Keratinocyte (primary cell): Measurements from ENCODE around the gene PCCB. TPM values are rescaled to one million over a fixed set of nuclear protein-coding genes. Genes with fewer than 3 reads are reported as not detected.
A peak's percentile ranks its signal among the peaks of the same experiment; 100 is the strongest.

Experiments
- DNase-seq: peaks from one replicate; pipeline ENCODE4 v3.0.0-alpha.2; 2011; ENCODE audit warnings: low read depth, missing footprints, low spot score
- FAIRE-seq: peaks from 2 replicates; lab custom pipeline; 2011; peaks lifted over from hg19 to GRCh38; lab: Jason Lieb, UNC
- H2AFZ ChIP-seq: 2 replicates; pipeline ENCODE4 v1.6.0; 2012; ENCODE audit warnings: low read length, control low read depth, inconsistent platforms; ENCODE audit not compliant: control insufficient read depth
- H3K27ac ChIP-seq: 2 replicates; pipeline ENCODE4 v1.5.1; 2011; ENCODE audit warnings: low read length; ENCODE audit not compliant: control insufficient read depth, insufficient read depth
- H3K27me3 ChIP-seq: 3 replicates; pipeline ENCODE4 v1.6.0; 2011; ENCODE audit warnings: low read length; ENCODE audit not compliant: control insufficient read depth, insufficient read depth; ENCODE audit errors: extremely low read depth
- H3K36me3 ChIP-seq, 2 experiments: 2 replicates in 1 of 2; 3 replicates in 1 of 2; pipeline ENCODE4 v1.5.1; 2011; ENCODE audit warnings: low read length in 2 of 2, mild to moderate bottlenecking in 1 of 2; ENCODE audit not compliant: control insufficient read depth in 2 of 2, insufficient read depth in 2 of 2; ENCODE audit errors: extremely low read depth in 1 of 2
- H3K4me1 ChIP-seq: 3 replicates; pipeline ENCODE4 v1.5.1; 2011; ENCODE audit warnings: low read length; ENCODE audit not compliant: control insufficient read depth, insufficient read depth; ENCODE audit errors: extremely low read depth
- H3K4me2 ChIP-seq: 3 replicates; pipeline ENCODE4 v1.6.0; 2011; ENCODE audit warnings: low read depth, low read length; ENCODE audit not compliant: control insufficient read depth, insufficient read depth; ENCODE audit errors: extremely low read depth
- H3K4me3 ChIP-seq, 3 experiments: fragments of 200-600 bp in 1 of 3; sonication (generic) in 1 of 3; 2 replicates in 2 of 3; 3 replicates in 1 of 3; pipeline ENCODE4 v1.5.1; 2011 to 2016; ENCODE audit warnings: low read length in 3 of 3, mild to moderate bottlenecking in 3 of 3, control low read depth in 2 of 3, inconsistent platforms in 1 of 3, low read depth in 1 of 3, mixed read lengths in 1 of 3, mixed run types in 1 of 3, moderate library complexity in 1 of 3; ENCODE audit not compliant: control insufficient read depth in 2 of 3, insufficient read depth in 2 of 3; ENCODE audit errors: extremely low read depth in 1 of 3
- H3K79me2 ChIP-seq: 2 replicates; pipeline ENCODE4 v1.6.0; 2012; ENCODE audit warnings: low read length; ENCODE audit not compliant: control insufficient read depth, insufficient read depth
- H3K9ac ChIP-seq: 3 replicates; pipeline ENCODE4 v1.6.0; 2011; ENCODE audit warnings: low read length; ENCODE audit not compliant: control insufficient read depth, insufficient read depth; ENCODE audit errors: extremely low read depth
- H3K9me1 ChIP-seq: 3 replicates; pipeline ENCODE4 v1.6.0; 2011; ENCODE audit warnings: low read length; ENCODE audit not compliant: control insufficient read depth, insufficient read depth; ENCODE audit errors: extremely low read depth
- H3K9me3 ChIP-seq: 2 replicates; pipeline ENCODE4 v1.5.1; 2012; ENCODE audit warnings: low read depth, low read length; ENCODE audit not compliant: control insufficient read depth
- H4K20me1 ChIP-seq: 3 replicates; pipeline ENCODE4 v1.6.0; 2011; ENCODE audit warnings: low read length; ENCODE audit not compliant: control insufficient read depth, insufficient read depth; ENCODE audit errors: extremely low read depth
- CTCF ChIP-seq, 3 experiments: IDR thresholded peaks in 1 of 3; conservative IDR thresholded peaks in 1 of 3; optimal IDR thresholded peaks in 1 of 3; 2 replicates in 2 of 3; 3 replicates in 1 of 3; pipeline versions ENCODE3 to v1.5.1; 2011; ENCODE audit warnings: low read length in 3 of 3, mild to moderate bottlenecking in 3 of 3, moderate library complexity in 2 of 3, control low read depth in 1 of 3, inconsistent platforms in 1 of 3; ENCODE audit not compliant: insufficient read depth in 2 of 3; ENCODE audit errors: extremely low read depth in 1 of 3
- EZH2 ChIP-seq: IDR thresholded peaks from one replicate; pipeline ENCODE4 v1.6.1; 2012; ENCODE audit warnings: inconsistent platforms, mild to moderate bottlenecking, low read length, moderate library complexity
- dilution Hi-C: fragments of 300-500 bp; cut with MboI; formaldehyde crosslinking; loops from one replicate; pipeline ENCODE4 v1.7.0; 2020; ENCODE audit warnings: low sequenced_read_pairs; ENCODE audit not compliant: extremely low pct_ligation_motif_present
- polyA plus RNA-seq, 5 experiments: library from polyadenylated mRNA; depleted of rRNA in 3 of 5; stranded (reverse) in 3 of 5; stranded (forward) in 1 of 5; unstranded in 1 of 5; fragments of >200 nt; gene quantifications; 1 replicate in 1 of 5; 2 replicates in 3 of 5; 3 replicates in 1 of 5; pipeline versions ENCODE4 v1.2.1 to v1.2.3, GENCODE V29; 2011 to 2012; ENCODE audit warnings: missing spikeins in 2 of 5, low read depth in 1 of 5, low replicate concordance in 1 of 5

The PCCB gene
- polyA plus RNA-seq, 1 donor (not counting 4 experiments of a cell fraction or from before 2014, with no cell fraction given), result 46.9 TPM

- TF ChIP-seq EZH2 (no peak), CTCF (optimal IDR thresholded peaks at IDR 0.05 in 1 of 3, IDR thresholded peaks at IDR 0.05 in 1 of 3, conservative IDR thresholded peaks at IDR 0.05 in 1 of 3; ENCODE audit: extremely low read depth in 1 of 3, insufficient read depth in 2 of 3, low read length in 3 of 3) (peak; percentile 27 to 50 (median 37))
- Histone ChIP-seq H3K9me1 (no peaks in the 10 kb centered on the region), H3K36me3 (no peaks in the 10 kb centered on the region)
Measured at GRCh38 chr3:136276049-136276755, 26.1 kb downstream of the PCCB start.

GRCh38 chr3:136277115-136277514, 27.0 kb downstream of the PCCB start:
- no peaks in the 10 kb centered on the region for H3K27me3 ChIP-seq

More at GRCh38 chr3:136276049-136276755, 26.1 kb downstream of the PCCB start:
- H3K9ac ChIP-seq, result peak overlapping the region; percentile 45
- no peaks in the 10 kb centered on the region for H3K27me3 ChIP-seq
- no peaks in the 10 kb centered on the region for H3K79me2 ChIP-seq
- FAIRE-seq (peak; percentile 93), DNase-seq (peak; percentile 21)
- no peaks in the 10 kb centered on the region for H4K20me1 ChIP-seq
- peak overlapping the region; percentile 62 for H2AFZ ChIP-seq
- H3K4me2 ChIP-seq, result peak overlapping the region; percentile 65
- peaks cover 25% of the 10 kb centered on the region for H3K4me1 ChIP-seq
- H3K9me3 ChIP-seq, result no peaks in the 10 kb centered on the region
- H3K4me3 ChIP-seq, result peak overlapping the region in 1 of 3 experiments; percentile 31
- peak overlapping the region; percentile 64 for H3K27ac ChIP-seq
- dilution Hi-C loops, result no loop called here

More at GRCh38 chr3:136277115-136277514, 27.0 kb downstream of the PCCB start:
- Histone ChIP-seq H3K9ac (no peak overlapping the region), H3K4me1 (peaks cover 25% of the 10 kb centered on the region), H3K4me2 (no peak overlapping the region), H3K36me3 (no peaks in the 10 kb centered on the region), H3K9me3 (no peaks in the 10 kb centered on the region), H3K27ac (no peak overlapping the region), H3K4me3 (no peak overlapping the region), H4K20me1 (no peaks in the 10 kb centered on the region), H3K9me1 (no peaks in the 10 kb centered on the region), H3K79me2 (no peaks in the 10 kb centered on the region), H2AFZ (no peak overlapping the region)
- DNase-seq, result no peak
- TF ChIP-seq EZH2 (no peak), CTCF (optimal IDR thresholded peaks at IDR 0.05 in 1 of 3, IDR thresholded peaks at IDR 0.05 in 1 of 3, conservative IDR thresholded peaks at IDR 0.05 in 1 of 3; ENCODE audit: extremely low read depth in 1 of 3, insufficient read depth in 2 of 3, low read length in 3 of 3) (no peak)
- dilution Hi-C loops, result no loop called here
- FAIRE-seq, result no peak
